Amniotic stem cell (primary cell): ENCODE measurements around the gene RBM25.
A peak's percentile ranks its signal among the peaks of the same experiment; 100 is the strongest.
"Not testable (repeated sequence)": the region's sequence is repeated elsewhere in the genome, so short reads cannot be mapped to it uniquely, and the experiment has no call there.

Experiments used
- DNase-seq: peaks from one replicate; lab custom pipeline; 2025; lab: John Stamatoyannopoulos, UW

The RBM25 gene

DNA sequence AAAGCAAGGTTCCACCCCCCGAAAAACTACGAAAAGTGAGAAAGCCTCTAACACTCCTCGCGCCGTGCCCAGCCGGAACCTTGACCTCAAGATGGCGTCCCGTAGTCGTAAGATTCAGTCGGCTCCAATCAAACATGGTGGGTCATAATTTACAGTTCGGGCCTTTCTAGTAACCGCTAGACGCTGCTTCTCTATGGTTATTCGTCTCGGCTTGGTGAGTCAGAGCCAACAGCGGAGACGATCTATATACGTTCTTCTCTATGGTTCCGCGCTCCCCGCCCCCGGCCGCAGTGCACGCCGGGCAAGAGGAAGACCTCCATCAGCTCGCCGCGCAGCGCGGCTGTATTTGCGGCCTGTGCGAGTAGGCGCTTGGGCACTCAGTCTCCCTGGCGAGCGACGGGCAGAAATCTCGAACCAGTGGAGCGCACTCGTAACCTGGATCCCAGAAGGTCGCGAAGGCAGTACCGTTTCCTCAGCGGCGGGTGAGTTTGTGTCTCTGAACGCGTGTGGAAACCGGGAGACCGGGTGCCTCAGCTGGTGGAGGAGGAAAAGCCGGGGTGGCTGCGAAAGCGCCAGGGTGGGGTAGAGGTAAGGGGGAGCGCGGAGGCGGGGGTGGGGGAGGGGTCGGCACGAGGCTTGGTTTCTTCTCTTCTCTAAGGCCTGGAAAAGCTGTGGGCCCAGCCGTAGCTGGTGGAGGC, at the start of gene RBM25:
RBM25 (plus strand) TSS at position 311 of the 698 bp plus-strand sequence. CDS start 13,108 bp downstream, outside the sequence.
- peak; percentile 98 for DNase-seq

DNA sequence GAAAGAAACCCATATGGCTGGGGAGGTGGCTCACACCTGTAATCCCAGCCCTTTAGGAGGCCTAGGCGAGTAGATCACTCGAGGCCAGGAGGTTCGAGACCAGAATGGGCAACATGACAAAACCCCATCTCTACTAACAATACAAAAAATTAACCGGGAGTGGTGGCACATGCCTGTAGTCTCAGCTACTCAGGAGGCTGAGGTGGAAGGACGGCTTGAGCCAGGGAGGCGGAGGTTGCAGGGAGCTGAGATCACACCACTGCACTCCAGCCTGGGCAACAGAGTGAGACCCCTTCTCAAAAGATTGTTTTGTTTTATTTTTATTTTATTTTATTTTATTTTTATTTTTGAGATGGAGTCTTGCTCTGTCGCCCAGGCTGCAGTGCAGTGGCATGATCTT, 47.1 kb upstream of the RBM25 start:
- not testable (repeated sequence) for DNase-seq

DNA sequence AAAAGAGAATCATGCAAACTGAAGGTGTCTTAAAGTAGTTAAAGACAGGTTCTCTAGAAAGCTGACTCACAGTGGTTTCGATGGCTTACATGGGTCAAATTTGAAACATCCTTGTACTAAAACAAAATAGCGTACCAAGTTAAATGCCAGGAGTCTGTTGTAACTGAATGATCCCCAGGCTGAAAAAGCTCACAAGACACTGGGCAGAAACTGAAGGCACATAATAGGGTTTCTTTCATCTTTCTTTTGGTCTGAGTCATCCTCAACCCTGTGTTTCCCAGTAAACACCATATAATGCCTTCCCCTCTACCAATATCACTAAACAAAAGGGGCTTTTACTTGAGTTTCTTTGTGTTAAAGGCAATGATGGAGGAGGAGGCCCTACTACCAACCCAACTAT, 44.2 kb upstream of the RBM25 start:
- peak; percentile 45 for DNase-seq

DNA sequence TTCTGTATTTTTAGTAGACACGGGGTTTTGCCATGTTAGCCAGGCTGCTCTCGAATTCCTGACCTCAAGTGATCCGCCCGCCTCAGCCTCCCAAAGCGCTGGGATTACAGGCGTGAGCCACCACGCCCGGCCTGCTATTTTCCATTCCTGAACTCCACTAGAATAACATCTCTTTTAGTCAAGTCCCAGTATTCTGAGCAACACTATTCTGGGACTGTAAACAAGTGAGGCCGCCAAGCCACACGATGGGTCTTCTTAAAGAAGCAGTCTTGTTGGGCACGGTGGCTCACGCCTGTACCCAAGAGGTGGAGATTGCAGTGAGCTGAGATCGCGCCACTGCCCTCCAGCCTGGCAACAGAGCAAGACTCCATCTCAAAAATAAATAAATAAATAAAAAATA, 42.8 kb upstream of the RBM25 start:
- DNase-seq, result not testable (repeated sequence)

DNA sequence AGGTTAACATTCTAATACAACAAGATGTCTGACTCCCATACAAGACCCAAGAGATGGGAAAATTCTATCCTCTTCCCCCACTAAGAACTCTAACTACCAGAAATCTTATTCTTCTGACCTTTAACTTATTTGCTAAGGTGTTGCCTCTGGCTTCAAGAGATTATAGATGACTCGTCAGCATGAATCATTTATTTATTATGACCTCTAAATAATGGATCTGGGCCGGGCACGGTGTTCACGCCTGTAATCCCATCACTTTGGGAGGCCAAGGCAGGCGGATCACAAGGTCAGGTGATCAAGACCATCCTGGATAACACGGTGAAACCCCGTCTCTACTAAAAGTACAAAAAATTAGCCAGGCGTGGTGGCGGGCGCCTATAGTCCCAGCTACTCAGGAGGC, 42.3 kb upstream of the RBM25 start:
- DNase-seq, result not testable (repeated sequence)

DNA sequence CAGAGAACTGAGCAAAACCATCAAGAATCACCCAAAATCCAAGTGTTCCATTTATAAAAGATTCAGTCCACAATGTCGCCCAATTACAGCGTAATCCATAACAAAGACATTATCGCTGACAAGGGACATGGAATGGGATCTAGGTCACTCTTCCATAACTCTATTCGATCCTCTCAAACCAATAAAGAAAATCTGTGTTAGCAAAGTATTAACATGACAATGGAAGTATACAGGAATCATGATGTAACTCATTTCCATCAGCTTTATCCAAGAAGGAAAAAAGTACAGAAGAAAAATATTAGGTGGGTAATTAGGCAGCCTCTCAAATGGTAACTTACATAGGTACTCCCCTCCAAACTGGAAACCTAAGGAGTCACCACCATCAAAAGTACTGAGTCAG, 36.3 kb upstream of the RBM25 start:
- DNase-seq, result no peak

DNA sequence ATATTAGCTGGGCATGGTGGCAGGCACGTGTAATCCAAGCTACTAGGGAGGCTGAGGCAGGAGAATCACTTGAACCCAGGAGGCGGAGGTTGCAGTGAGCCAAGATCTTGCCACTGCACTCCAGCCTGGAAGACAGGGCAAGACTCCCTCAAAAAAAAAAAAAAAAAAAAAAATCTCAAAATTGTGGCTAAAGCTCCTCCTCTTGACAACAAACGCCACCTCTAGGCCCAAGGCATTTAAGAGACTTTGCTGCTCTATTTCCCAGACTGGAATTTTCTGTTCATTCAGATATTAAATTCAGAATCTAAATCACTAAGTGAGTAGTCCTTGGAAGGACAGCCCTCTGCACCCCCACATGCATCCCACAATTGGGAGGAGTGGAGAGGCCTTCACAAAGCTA, 32.8 kb upstream of the RBM25 start:
- DNase-seq, result peak; percentile 2

DNA sequence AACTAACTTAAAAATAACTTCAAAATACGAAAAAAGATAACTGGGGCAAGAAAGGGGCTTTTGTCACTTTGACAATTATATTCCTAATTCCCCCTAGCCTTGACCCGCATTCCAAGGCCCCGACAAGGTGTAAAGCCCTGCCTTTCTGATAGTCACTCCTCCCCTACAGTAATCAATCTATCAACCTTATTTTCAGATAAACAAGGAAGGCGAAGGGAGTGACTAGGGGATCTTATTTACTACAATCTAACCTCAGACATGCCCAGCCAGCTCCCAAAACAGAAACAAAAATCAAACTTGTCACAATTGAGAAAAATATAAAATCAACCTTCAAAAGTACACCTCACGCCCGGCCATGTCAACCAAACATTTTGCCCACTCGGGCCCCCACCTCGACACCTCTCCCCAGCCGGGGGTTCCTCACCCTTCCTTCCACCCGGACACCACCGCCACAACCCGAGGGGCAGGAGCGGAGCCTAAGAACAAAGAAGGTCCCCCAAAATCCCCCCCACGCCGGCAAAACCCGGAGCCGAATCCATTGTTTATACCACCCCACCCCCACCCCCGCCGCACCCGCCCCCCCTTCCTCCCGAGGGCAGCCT, 32.0 kb upstream of the RBM25 start:
- no peak for DNase-seq

DNA sequence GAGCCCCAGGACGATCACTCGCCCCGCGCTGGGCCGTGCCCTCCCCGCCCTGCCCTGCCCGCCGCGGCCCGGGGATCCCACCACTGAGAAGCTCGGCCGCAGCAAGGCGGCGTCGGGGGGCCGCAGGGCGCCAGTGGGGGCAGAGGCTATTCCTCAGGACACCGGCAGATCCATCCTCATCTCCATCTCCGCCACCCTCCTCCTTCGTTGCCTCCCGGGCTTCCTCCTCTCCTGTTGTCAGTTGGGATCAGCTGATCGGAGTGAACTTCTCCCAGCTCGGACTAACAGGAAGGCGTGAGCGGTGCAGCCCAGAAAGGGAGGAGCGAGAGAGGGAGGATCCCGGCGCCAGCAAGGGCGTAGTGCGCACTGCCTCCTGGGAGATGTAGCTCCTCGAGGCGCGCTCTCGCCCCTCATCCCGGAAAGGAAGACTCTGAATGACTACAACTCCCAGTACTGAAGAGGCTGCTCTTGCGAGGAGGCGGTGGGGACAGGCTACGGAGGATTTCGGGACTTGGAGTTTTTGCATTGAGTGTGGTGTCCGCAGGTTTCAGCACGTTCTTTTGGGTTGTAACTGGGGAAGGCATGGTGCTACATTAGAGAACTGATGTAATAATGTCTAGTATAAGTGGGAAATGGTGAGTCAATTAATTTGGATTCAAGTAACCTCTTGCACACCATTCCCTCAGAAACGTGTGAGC, 31.3 kb upstream of the RBM25 start, which contains the start of gene ZFYVE1:
ZFYVE1 (minus strand) TSS at position 262 of the 698 bp plus-strand sequence. CDS start 2,598 bp downstream, outside the sequence.
- DNase-seq, result peak; percentile 97

DNA sequence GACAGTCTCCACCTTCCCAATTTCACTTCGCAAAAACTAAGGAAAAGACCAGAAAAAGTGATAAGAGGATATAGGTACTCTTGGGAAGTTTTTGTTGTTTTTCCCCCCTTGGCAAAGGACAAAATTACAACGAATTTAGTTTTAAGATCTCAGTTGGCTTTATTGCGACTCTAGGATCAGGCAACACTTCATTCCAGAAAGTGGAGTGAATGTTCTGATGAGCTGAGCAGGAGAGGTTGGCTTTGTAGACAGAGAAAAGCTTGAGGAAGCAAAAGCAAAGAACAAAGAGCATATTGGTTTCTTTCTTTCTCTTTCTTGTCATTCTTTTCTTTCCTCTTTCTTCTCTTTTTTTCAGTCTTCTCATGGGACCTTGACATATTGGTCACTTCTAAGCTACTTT, 30.8 kb upstream of the RBM25 start:
- DNase-seq, result no peak

DNA sequence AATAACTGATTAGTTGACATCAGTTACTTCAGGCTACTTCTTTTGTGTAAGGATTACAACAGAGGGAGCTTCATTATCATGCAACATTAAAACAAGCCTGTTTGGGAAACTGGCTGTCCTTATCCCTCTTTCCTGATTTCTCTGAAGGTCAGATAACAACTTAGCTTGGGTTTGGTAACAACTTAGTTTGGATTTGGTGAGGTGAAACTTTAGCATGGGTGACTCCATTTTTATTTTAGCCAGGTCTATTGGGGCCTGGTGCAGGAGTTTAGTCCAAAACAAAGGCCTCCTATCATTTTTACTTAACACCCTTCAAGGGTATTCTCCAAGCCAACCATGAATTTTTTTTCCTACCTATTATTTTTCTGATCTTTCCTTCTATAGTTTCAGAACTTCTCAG, 30.4 kb upstream of the RBM25 start:
- no peak for DNase-seq

DNA sequence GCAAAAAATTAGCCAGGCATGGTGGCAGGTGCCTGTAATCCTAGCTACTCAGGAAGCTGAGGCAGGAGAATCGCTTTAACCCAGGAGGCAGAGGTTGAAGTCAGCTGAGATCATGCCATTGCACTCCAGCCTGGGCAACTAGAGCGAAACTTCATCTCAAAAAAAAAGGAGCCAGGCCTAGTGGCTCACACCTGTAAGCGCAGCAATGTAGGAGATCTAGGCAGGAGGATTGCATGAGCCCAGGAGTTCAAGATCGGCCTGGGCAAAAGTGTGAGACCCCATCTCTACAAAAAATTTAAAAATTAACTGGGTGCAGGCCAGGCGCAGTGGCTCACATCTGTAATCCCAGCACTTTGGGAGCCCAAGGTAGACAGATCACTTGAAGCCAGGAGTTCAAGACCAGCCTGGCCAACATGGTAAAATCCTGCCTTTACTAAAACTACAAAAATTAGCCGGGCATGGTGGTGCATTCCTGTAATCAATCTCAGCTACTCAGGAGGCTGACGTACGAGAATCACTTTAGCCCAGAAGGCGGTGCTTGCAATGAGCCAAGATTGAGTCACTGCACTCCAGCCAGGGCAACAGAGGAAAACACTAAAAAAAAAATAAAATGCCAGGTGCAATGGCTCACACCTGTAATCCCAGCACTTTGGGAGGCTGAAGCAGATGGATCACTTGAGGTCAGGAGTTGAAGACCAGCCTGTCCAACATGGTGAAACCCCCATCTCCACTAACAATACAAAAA, 21.5 kb upstream of the RBM25 start:
- DNase-seq, result not testable (repeated sequence)

DNA sequence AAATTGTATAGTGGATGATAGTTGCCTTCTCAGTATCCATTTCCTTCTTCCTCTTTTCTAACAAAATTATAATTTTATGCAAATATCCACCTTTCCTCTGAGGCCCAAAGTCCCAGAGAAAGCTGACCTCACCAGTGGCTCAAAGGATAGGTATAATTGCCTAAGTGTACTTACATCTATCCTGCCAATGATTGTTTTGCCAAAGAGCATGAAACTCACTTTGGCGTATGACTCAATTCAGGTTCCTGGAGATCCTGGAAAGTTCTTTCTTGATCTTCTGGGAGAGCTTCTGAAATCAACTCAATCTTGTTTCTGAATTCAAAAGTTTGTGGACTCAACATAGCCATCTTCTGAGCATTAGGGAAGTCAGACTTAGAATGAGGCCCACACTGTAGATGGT, 10.5 kb upstream of the RBM25 start:
- DNase-seq, result no peak

DNA sequence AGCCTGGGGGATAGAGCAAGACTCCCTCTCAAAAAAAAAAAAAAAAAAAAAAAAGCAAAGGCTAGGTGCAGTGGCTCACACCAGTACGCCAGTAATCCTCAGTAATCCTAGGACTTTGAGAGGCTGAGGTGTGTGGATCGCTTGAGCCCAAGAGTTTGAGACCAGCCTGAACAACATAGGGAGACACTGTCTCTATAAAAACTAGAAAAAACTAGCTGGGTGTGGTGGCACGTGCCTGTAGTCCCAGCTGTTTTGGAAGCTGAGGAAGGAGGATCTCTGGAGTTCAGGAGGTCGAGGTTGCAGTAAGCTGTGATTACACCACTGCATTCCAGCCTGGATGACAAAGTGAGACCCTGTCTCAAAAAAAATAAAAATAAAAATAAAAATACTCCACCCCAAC, 8.9 kb upstream of the RBM25 start:
- no peak for DNase-seq

DNA sequence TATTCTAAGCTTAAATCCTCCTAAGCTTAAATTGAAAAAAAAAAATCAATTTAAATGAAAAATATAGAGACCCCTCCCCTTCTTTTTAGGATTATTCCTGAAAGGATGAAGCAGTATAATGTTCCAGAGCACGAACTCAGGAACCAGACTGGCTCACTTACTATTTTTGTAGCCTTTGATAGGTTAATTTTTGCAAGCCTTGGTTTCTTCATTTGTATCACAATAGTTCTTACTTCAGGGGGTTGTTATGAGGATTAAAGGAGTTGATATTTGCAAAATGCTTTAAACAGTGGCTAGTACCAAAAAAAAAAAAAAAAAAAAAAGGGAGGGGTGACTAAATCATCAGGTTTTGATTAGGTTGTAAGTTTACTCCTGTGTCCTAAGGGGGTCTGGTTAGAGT, 3.1 kb upstream of the RBM25 start:
- DNase-seq, result no peak

DNA sequence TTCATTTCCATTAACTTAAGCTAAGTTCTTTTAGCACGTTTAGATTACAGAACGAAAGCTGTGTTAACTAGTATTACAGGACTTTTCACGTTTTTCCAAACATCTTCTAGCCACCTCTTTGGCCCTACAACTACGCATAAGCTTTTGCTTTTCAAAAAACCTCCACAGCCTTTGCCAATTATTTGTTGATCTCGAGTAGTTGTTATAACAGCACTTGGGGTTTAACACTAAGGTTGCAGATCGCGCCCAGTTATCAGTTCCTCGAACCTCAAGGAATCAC, 450 bp upstream of the RBM25 start:
- no peak for DNase-seq

DNA sequence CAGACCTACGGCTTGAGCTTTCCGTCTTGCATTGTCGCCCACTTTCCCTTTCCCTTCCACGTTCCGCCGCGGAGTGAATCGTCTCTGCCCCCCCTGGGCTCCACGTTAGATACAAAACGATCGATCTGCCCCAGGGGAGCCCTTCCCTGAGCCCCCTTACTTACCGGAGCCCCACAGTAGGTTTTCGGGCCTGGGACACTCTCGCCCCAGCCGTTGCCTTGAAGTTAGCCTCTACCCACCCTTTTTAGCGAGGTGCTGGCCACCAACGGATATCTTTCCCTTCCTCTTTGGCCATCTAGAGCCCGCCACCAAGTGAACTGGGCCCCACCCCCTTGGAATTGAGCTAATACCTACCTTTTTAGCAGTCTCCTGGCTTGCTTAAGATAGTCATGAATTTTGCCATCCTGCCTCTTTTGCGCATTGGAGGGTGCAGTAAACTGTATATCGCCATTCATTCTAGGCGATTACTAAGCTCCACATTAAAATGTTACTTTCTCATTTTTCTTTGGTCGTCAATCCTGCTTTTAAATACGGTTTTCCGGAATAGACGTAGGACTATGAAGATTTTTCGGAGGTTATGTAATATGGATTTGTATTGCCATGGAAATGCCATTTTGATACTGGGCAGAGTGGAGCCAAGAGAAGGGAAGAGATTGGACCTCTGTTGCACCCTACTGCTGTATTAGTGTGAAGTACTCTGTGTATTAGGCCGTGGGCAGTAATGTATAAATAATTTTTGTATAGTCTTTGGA, 764 bp downstream of the RBM25 start:
- DNase-seq, result no peak

DNA sequence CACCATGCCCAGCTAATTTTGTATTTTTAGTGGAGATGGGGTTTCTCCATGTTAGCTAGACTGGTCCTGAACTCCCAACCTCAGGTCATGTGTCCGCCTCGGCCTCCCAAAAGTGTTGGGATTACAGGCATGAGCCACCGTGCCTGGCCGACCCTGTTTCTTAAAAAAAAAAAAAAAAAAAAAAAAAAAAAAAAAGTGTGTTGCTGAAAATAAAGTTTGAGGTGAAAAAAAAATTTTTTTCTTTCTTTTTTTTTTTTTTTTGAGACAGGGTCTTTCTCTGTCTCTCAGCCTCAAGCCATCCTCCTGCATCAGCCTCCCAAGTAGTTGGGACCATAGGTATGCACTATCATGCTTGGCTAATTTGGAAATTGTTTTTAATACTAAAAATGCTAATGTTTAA, 11.3 kb downstream of the RBM25 start:
- DNase-seq, result no peak

DNA sequence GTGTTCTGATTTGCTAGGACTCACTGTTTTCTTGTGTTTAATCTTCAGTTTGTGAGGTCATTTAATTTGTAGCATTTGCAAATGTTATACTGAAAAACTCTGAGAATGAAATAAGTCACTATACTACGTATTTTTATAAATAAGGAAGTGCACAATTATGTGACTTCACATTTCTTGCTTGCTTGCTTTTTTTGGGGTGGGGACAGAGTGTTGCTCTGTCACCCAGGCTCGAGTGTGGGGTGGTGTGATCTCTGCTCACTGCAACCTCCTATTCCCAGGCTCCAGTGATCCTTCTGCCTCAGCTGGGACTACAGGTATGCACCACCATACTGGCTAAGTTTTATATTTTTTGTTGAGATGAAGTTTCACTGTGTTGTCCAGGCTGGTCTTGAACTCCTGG, 32.7 kb downstream of the RBM25 start:
- DNase-seq, result no peak

DNA sequence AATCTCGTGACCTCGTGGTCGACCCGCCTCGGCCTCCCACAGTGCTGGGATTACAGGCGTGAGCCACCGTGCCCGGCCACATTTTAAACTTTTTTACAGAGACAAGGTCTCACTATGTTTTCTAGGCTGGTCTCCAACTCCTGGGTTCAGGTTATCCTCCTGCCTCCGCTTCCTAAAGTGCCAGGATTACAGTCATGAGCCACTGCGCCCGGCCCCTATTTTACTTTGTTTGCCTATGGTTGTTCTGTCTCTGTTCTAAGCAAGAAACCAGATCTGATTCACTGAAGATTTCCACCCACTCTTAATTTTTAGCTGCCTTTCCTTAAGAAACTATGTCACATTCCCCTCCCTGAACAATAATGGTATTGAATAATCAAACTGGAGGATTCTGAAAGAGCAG, 39.1 kb downstream of the RBM25 start:
- DNase-seq, result no peak

DNA sequence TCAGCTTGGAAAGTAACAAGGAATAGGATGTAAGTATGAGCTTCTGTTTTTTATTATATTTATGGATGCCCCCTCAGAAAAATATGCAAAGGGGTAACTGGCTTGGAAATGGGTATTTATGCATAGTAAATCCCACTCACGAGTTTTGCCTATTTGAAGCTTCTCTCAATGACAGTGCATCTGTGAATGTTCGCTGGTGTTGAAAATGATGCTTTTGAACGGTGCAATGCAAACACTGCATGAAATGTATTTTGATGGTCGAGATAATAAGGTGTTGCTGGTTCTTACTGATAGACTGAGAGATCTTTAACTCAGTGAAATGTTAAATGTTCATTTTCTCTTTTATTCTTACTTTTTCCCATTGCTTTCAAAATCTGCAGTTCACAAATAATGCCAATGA, 42.0 kb downstream of the RBM25 start:
- no peak for DNase-seq
